Sigmoid colon (tissue), 7 donors: ENCODE data around the gene MESD. TPM values are rescaled to one million over a fixed set of nuclear protein-coding genes. Genes with fewer than 3 reads are reported as not detected.

Experiments used
- DNase-seq: peaks from one replicate; pipeline ENCODE4 v3.0.0-alpha.2; 2019
- H3K27ac ChIP-seq, 4 donors: fragments of 200-600 bp; sonication (generic); one replicate each; pipeline ENCODE4 v1.5.1; 2016 to 2019; ENCODE audit warnings: mild to moderate bottlenecking in 1 of 4
- H3K27me3 ChIP-seq, 3 donors: fragments of 200-600 bp; sonication (generic); one replicate each; pipeline ENCODE4 v1.5.1; 2019; ENCODE audit warnings: mild to moderate bottlenecking in 1 of 3
- H3K36me3 ChIP-seq, 4 donors: fragments of 200-600 bp; sonication (generic); one replicate each; pipeline ENCODE4 v1.5.1; 2016 to 2019
- H3K4me1 ChIP-seq, 4 donors: fragments of 200-600 bp; sonication (generic); one replicate each; pipeline ENCODE4 v1.5.1; 2017 to 2019
- H3K4me3 ChIP-seq, 4 donors: fragments of 200-600 bp; sonication (generic); one replicate each; pipeline ENCODE4 v1.5.1; 2017 to 2019; ENCODE audit warnings: mild to moderate bottlenecking in 2 of 4, moderate library complexity in 1 of 4
- H3K9me3 ChIP-seq, 4 donors: fragments of 200-600 bp in 3 of 4; sonication (generic) in 3 of 4; one replicate each; pipeline versions ENCODE4 v1.5.1 to v1.6.1; 2013 to 2019
- CTCF ChIP-seq, 4 experiments: fragments of 450-650 bp in 3 of 4; fragments of 200-600 bp in 1 of 4; IDR thresholded peaks; one replicate each; pipeline ENCODE4 v1.5.1; 2016 to 2019; ENCODE audit warnings: antibody characterized with exemption in 4 of 4, mild to moderate bottlenecking in 3 of 4, moderate library complexity in 2 of 4
- EP300 ChIP-seq, 4 donors: sonication (generic); formaldehyde crosslinking; IDR thresholded peaks; one replicate each; pipeline ENCODE4 v1.6.1; 2017; ENCODE audit warnings: antibody characterized with exemption in 4 of 4
- POLR2A ChIP-seq, 2 donors: fragments of 450-650 bp; IDR thresholded peaks; one replicate each; pipeline ENCODE4 v1.6.1; 2016; ENCODE audit warnings: antibody characterized with exemption in 2 of 2, mild to moderate bottlenecking in 2 of 2, moderate library complexity in 2 of 2
- POLR2AphosphoS5 ChIP-seq, 4 donors: sonication (generic); formaldehyde crosslinking; IDR thresholded peaks; one replicate each; pipeline ENCODE4 v1.6.1; 2017; ENCODE audit warnings: antibody characterized with exemption in 4 of 4
- WGBS, 2 donors: extraction: QIAGEN DNeasy Blood & Tissue Kit; methylation state at CpG; one replicate each; pipeline ENCODE4 v1.1.7; 2013; 5-methylcytosine and 5-hydroxymethylcytosine counted together
- intact Hi-C: fragments of 100-400 bp; cut with DNase I; formaldehyde crosslinking; loops from one replicate; pipeline ENCODE4 v1.15.1; 2023
- polyA plus RNA-seq, 3 donors: library from polyadenylated mRNA; stranded (reverse); fragments of 200-250 nt; gene quantifications; one replicate each; pipeline ENCODE4 v1.2.3, GENCODE V29; 2013
- total RNA-seq, 4 donors: library from RNA; depleted of rRNA; stranded (reverse); fragments of >200 nt; gene quantifications; one replicate each; pipeline ENCODE4 v1.1.0, GENCODE V29; 2016
- donor health status: healthy with polysubstance abuse.
- donor health status: Bipolar disorder and iron deficiency.
- donor health status: healthy.

The MESD gene
- total and polyA plus RNA-seq, 7 donors, result 5.4 to 20.8 (median 14.6) TPM

- Histone ChIP-seq H3K36me3 (no peaks in the 10 kb centered on the region), H3K4me1 (no peaks in the 10 kb centered on the region), H3K4me3 (no peak overlapping the region), H3K27me3 (no peaks in the 10 kb centered on the region), H3K9me3 (no peaks in the 10 kb centered on the region), H3K27ac (no peak overlapping the region)
- TF ChIP-seq EP300 (IDR thresholded peaks at IDR 0.05) (no peak), POLR2AphosphoS5 (IDR thresholded peaks at IDR 0.05) (no peak), CTCF (IDR thresholded peaks at IDR 0.05) (no peak), POLR2A (IDR thresholded peaks at IDR 0.05) (no peak)
- no peak for DNase-seq
- 94 to 95% methylated on average over 6 of the region's 6 CpGs for WGBS, 2 donors
- intact Hi-C loops, result no loop called here
Measured at GRCh38 chr15:80923668-80924067, 66.0 kb downstream of the MESD start.

- TF ChIP-seq POLR2A (IDR thresholded peaks at IDR 0.05), result no peak
- TF ChIP-seq POLR2AphosphoS5 (IDR thresholded peaks at IDR 0.05), result no peak
- no peak for TF ChIP-seq CTCF (IDR thresholded peaks at IDR 0.05)
- TF ChIP-seq EP300 (IDR thresholded peaks at IDR 0.05), result no peak
- Histone ChIP-seq H3K4me1 (no peaks in the 10 kb centered on the region), H3K36me3 (no peaks in the 10 kb centered on the region), H3K27me3 (no peaks in the 10 kb centered on the region), H3K27ac (no peak overlapping the region), H3K9me3 (no peaks in the 10 kb centered on the region), H3K4me3 (no peak overlapping the region)
- 92 to 97% methylated on average over 20 of the region's 20 CpGs for WGBS, 2 donors
- DNase-seq, result no peak
- intact Hi-C loops, result no loop called here
Measured at GRCh38 chr15:80921736-80922410, 67.7 kb downstream of the MESD start.

- DNase-seq, result no peak
- no peak for TF ChIP-seq POLR2AphosphoS5 (IDR thresholded peaks at IDR 0.05)
- no peak for TF ChIP-seq EP300 (IDR thresholded peaks at IDR 0.05)
- no peak for TF ChIP-seq POLR2A (IDR thresholded peaks at IDR 0.05)
- no peak for TF ChIP-seq CTCF (IDR thresholded peaks at IDR 0.05)
- intact Hi-C loops, result no loop called here
- Histone ChIP-seq H3K36me3 (no peaks in the 10 kb centered on the region), H3K4me3 (no peak overlapping the region), H3K9me3 (no peaks in the 10 kb centered on the region), H3K27me3 (no peaks in the 10 kb centered on the region), H3K27ac (no peak overlapping the region), H3K4me1 (peaks cover 0 to 6% (median 0%) of the 10 kb centered on the region in 4 donors)
- WGBS, 2 donors, result 45 to 87% methylated on average over 5 of the region's 5 CpGs
Measured at GRCh38 chr15:80920271-80920699, 69.3 kb downstream of the MESD start.

- no peaks in the 10 kb centered on the region for H3K27me3 ChIP-seq
- peaks cover 0 to 18% (median 9%) of the 10 kb centered on the region in 4 donors for H3K4me1 ChIP-seq
- intact Hi-C loops, result no loop called here
- no peak overlapping the region for H3K27ac ChIP-seq
- H3K4me3 ChIP-seq, result no peak overlapping the region
- DNase-seq, result no peak
- H3K9me3 ChIP-seq, result no peaks in the 10 kb centered on the region
- no peaks in the 10 kb centered on the region for H3K36me3 ChIP-seq
- 89 to 94% methylated on average over 5 of the region's 5 CpGs for WGBS, 2 donors
- TF ChIP-seq POLR2A (IDR thresholded peaks at IDR 0.05) (no peak), EP300 (IDR thresholded peaks at IDR 0.05) (no peak)
Measured at GRCh38 chr15:80918196-80918783, 71.3 kb downstream of the MESD start.

GRCh38 chr15:80916056-80916455 is 73.6 kb downstream of the MESD start:
- peaks cover 0 to 38% (median 23%) of the 10 kb centered on the region in 4 donors for H3K4me1 ChIP-seq
- DNase-seq, result no peak
- H3K4me3 ChIP-seq, result no peak overlapping the region
- intact Hi-C loops, result no loop called here
- 16 to 57% methylated on average over 7 of the region's 7 CpGs for WGBS, 2 donors
- TF ChIP-seq EP300 (IDR thresholded peaks at IDR 0.05), result no peak
- TF ChIP-seq POLR2A (IDR thresholded peaks at IDR 0.05), result no peak
- no peak overlapping the region for H3K27ac ChIP-seq
- no peaks in the 10 kb centered on the region for H3K36me3 ChIP-seq
- no peaks in the 10 kb centered on the region for H3K9me3 ChIP-seq
- no peaks in the 10 kb centered on the region for H3K27me3 ChIP-seq
